GM12873 (cell line): Measurements from ENCODE around the gene NEK10.

Experiments
- CTCF ChIP-seq: IDR thresholded peaks from 2 replicates; pipeline ENCODE4 v1.5.1; 2012; ENCODE audit warnings: low read depth, mild to moderate bottlenecking, moderate library complexity, low read length, control low read depth; ENCODE audit not compliant: insufficient read depth; ENCODE audit errors: missing control alignments

NEK10 gene

GRCh38 chr3:27220166-27220565 is 149.0 kb downstream of the NEK10 start:
- TF ChIP-seq CTCF: no peak

- TF ChIP-seq CTCF: no peak
Observed at GRCh38 chr3:27219127-27219845, 149.9 kb downstream of the NEK10 start.

GRCh38 chr3:27216955-27217552 is 152.1 kb downstream of the NEK10 start:
- TF ChIP-seq CTCF: no peak

- TF ChIP-seq CTCF: no peak
Observed at GRCh38 chr3:27216295-27216855, 152.8 kb downstream of the NEK10 start.

GRCh38 chr3:27213450-27213849 is 155.7 kb downstream of the NEK10 start:
- no peak for TF ChIP-seq CTCF

- TF ChIP-seq CTCF: no peak
Observed at GRCh38 chr3:27209617-27210264, 159.4 kb downstream of the NEK10 start.

GRCh38 chr3:27208961-27209616 is 160.1 kb downstream of the NEK10 start:
- TF ChIP-seq CTCF: no peak
